Measurements from ENCODE around the gene PRSS35.
"Not testable (repeated sequence)": the region's sequence is repeated elsewhere in the genome, so short reads cannot be mapped to it uniquely, and the experiment has no call there.

The PRSS35 gene

GRCh38 chr6:83536647-83537589 lies 24.6 kb downstream of the PRSS35 start:
- Histone ChIP-seq H3K27me3 (ENCODE audit: insufficient read depth, low read length, poor library complexity, severe bottlenecking) (no peaks in the 10 kb centered on the region), H3K9ac (ENCODE audit: low read depth, low read length, poor library complexity, severe bottlenecking) (no peak overlapping the region), H3K4me2 (ENCODE audit: low read depth, low read length, poor library complexity, severe bottlenecking) (no peak overlapping the region), H3K4me3 (ENCODE audit: low read length, poor library complexity, severe bottlenecking) (no peak overlapping the region), H3K4me1 (ENCODE audit: insufficient read depth, low read length, poor library complexity, severe bottlenecking) (no peaks in the 10 kb centered on the region), H3K79me2 (ENCODE audit: insufficient read depth, low read length) (no peaks in the 10 kb centered on the region), H2AFZ (ENCODE audit: low read length) (no peak overlapping the region), H3K9me2 (replicated peaks; ENCODE audit: low read depth, low read length) (no peaks in the 10 kb centered on the region), H3K9me3 (ENCODE audit: insufficient read depth, low read depth, low read length) (no peaks in the 10 kb centered on the region), H4K20me1 (ENCODE audit: insufficient read depth, low read length, poor library complexity, severe bottlenecking) (no peaks in the 10 kb centered on the region), H3K36me3 (ENCODE audit: insufficient read depth, low read length) (no peaks in the 10 kb centered on the region), H3F3A (ENCODE audit: low read depth) (no peaks in the 10 kb centered on the region)
- TF ChIP-seq CTCF (conservative IDR thresholded peaks at IDR 0.05; ENCODE audit: low read length): no peak

GRCh38 chr6:83539678-83540077 lies 27.3 kb downstream of the PRSS35 start:
- no peaks in the 10 kb centered on the region for H3K36me3 ChIP-seq (ENCODE audit: insufficient read depth, low read length)
- H4K20me1 ChIP-seq (ENCODE audit: insufficient read depth, low read length, poor library complexity, severe bottlenecking): no peaks in the 10 kb centered on the region
- H3K9me2 ChIP-seq (replicated peaks; ENCODE audit: low read depth, low read length): no peaks in the 10 kb centered on the region
- no peak overlapping the region for H2AFZ ChIP-seq (ENCODE audit: low read length)
- no peak overlapping the region for H3K4me3 ChIP-seq (ENCODE audit: low read length, poor library complexity, severe bottlenecking)
- no peaks in the 10 kb centered on the region for H3K27me3 ChIP-seq (ENCODE audit: insufficient read depth, low read length, poor library complexity, severe bottlenecking)
- no peaks in the 10 kb centered on the region for H3K79me2 ChIP-seq (ENCODE audit: insufficient read depth, low read length)
- no peak overlapping the region for H3K9ac ChIP-seq (ENCODE audit: low read depth, low read length, poor library complexity, severe bottlenecking)
- TF ChIP-seq CTCF (conservative IDR thresholded peaks at IDR 0.05; ENCODE audit: low read length): no peak
- TF ChIP-seq EZH2phosphoT487 (IDR thresholded peaks at IDR 0.05; ENCODE audit: borderline replicate concordance): no peak
- H3K4me2 ChIP-seq (ENCODE audit: low read depth, low read length, poor library complexity, severe bottlenecking): no peak overlapping the region
- no peaks in the 10 kb centered on the region for H3K9me3 ChIP-seq (ENCODE audit: insufficient read depth, low read depth, low read length)
- H3K4me1 ChIP-seq (ENCODE audit: insufficient read depth, low read length, poor library complexity, severe bottlenecking): no peaks in the 10 kb centered on the region
- no peaks in the 10 kb centered on the region for H3F3A ChIP-seq (ENCODE audit: low read depth)

GRCh38 chr6:83546636-83547035 lies 34.3 kb downstream of the PRSS35 start:
- Histone ChIP-seq H3K4me2 (ENCODE audit: low read depth, low read length, poor library complexity, severe bottlenecking) (no peak overlapping the region), H3K9ac (ENCODE audit: low read depth, low read length, poor library complexity, severe bottlenecking) (no peak overlapping the region), H3K4me3 (ENCODE audit: low read length, poor library complexity, severe bottlenecking) (no peak overlapping the region), H3K79me2 (ENCODE audit: insufficient read depth, low read length) (no peaks in the 10 kb centered on the region), H3K27me3 (ENCODE audit: insufficient read depth, low read length, poor library complexity, severe bottlenecking) (no peaks in the 10 kb centered on the region), H3K36me3 (ENCODE audit: insufficient read depth, low read length) (no peaks in the 10 kb centered on the region), H2AFZ (ENCODE audit: low read length) (no peak overlapping the region), H3K9me2 (replicated peaks; ENCODE audit: low read depth, low read length) (no peaks in the 10 kb centered on the region), H3K9me3 (ENCODE audit: insufficient read depth, low read depth, low read length) (no peaks in the 10 kb centered on the region), H3F3A (ENCODE audit: low read depth) (no peaks in the 10 kb centered on the region), H4K20me1 (ENCODE audit: insufficient read depth, low read length, poor library complexity, severe bottlenecking) (no peaks in the 10 kb centered on the region), H3K4me1 (ENCODE audit: insufficient read depth, low read length, poor library complexity, severe bottlenecking) (no peaks in the 10 kb centered on the region)
- no peak for TF ChIP-seq EZH2phosphoT487 (IDR thresholded peaks at IDR 0.05; ENCODE audit: borderline replicate concordance)
- TF ChIP-seq CTCF (conservative IDR thresholded peaks at IDR 0.05; ENCODE audit: low read length): no peak

- not testable (repeated sequence) for H3K4me1 ChIP-seq (ENCODE audit: insufficient read depth, low read length, poor library complexity, severe bottlenecking); H3F3A ChIP-seq (ENCODE audit: low read depth); H3K4me2 ChIP-seq (ENCODE audit: low read depth, low read length, poor library complexity, severe bottlenecking); H3K9ac ChIP-seq (ENCODE audit: low read depth, low read length, poor library complexity, severe bottlenecking); H3K27me3 ChIP-seq (ENCODE audit: insufficient read depth, low read length, poor library complexity, severe bottlenecking); H4K20me1 ChIP-seq (ENCODE audit: insufficient read depth, low read length, poor library complexity, severe bottlenecking); H3K9me3 ChIP-seq (ENCODE audit: insufficient read depth, low read depth, low read length); H3K79me2 ChIP-seq (ENCODE audit: insufficient read depth, low read length); H3K36me3 ChIP-seq (ENCODE audit: insufficient read depth, low read length); H3K9me2 ChIP-seq (replicated peaks; ENCODE audit: low read depth, low read length); H2AFZ ChIP-seq (ENCODE audit: low read length); H3K4me3 ChIP-seq (ENCODE audit: low read length, poor library complexity, severe bottlenecking)
Measured at GRCh38 chr6:83550482-83550881, 38.1 kb downstream of the PRSS35 start.

- H2AFZ ChIP-seq (ENCODE audit: low read length); H3F3A ChIP-seq (ENCODE audit: low read depth); H3K36me3 ChIP-seq (ENCODE audit: insufficient read depth, low read length): not testable (repeated sequence)
Measured at GRCh38 chr6:83551748-83552147, 39.4 kb downstream of the PRSS35 start.

More at GRCh38 chr6:83551748-83552147, 39.4 kb downstream of the PRSS35 start:
- H3K79me2 ChIP-seq (ENCODE audit: insufficient read depth, low read length); H3K9ac ChIP-seq (ENCODE audit: low read depth, low read length, poor library complexity, severe bottlenecking); H3K27me3 ChIP-seq (ENCODE audit: insufficient read depth, low read length, poor library complexity, severe bottlenecking); H4K20me1 ChIP-seq (ENCODE audit: insufficient read depth, low read length, poor library complexity, severe bottlenecking); H3K9me3 ChIP-seq (ENCODE audit: insufficient read depth, low read depth, low read length); H3K4me3 ChIP-seq (ENCODE audit: low read length, poor library complexity, severe bottlenecking); H3K9me2 ChIP-seq (replicated peaks; ENCODE audit: low read depth, low read length); H3K4me2 ChIP-seq (ENCODE audit: low read depth, low read length, poor library complexity, severe bottlenecking); H3K4me1 ChIP-seq (ENCODE audit: insufficient read depth, low read length, poor library complexity, severe bottlenecking): not testable (repeated sequence)

Data from Loucy (cell line).